Nephron progenitor cell (in vitro differentiated cells): ENCODE data around the gene EDNRA.
A peak's percentile ranks its signal among the peaks of the same experiment; 100 is the strongest.

Experiments
- DNase-seq: peaks from one replicate; pipeline ENCODE4 v3.0.0; 2021
- H3K27ac Mint-ChIP-seq: 2 replicates; pipeline ENCODE4 v1.8.0; 2021; ENCODE audit warnings: mild to moderate bottlenecking, moderate library complexity, mixed read lengths
- H3K27me3 Mint-ChIP-seq: 2 replicates; pipeline ENCODE4 v1.8.0; 2021; ENCODE audit warnings: mild to moderate bottlenecking, low read depth, mixed read lengths; ENCODE audit not compliant: poor library complexity
- H3K36me3 Mint-ChIP-seq: 2 replicates; pipeline ENCODE4 v1.8.0; 2021; ENCODE audit warnings: low read depth, mixed read lengths
- H3K4me1 Mint-ChIP-seq: 2 replicates; pipeline ENCODE4 v1.8.0; 2021; ENCODE audit warnings: mixed read lengths
- H3K4me3 Mint-ChIP-seq: 2 replicates; pipeline ENCODE4 v1.8.0; 2021; ENCODE audit warnings: mild to moderate bottlenecking, moderate library complexity, mixed read lengths
- H3K9me3 Mint-ChIP-seq: 2 replicates; pipeline ENCODE4 v1.8.0; 2021; ENCODE audit warnings: mild to moderate bottlenecking, moderate library complexity, mixed read lengths
- TF ChIP-seq, protein P1 (sequence below): fragments of 200-600 bp; sonication (generic); IDR thresholded peaks from 2 replicates; pipeline ENCODE4 v1.5.0; 2021; ENCODE audit warnings: antibody characterized with exemption

The EDNRA gene

GRCh38 chr4:147491086-147491485 is 10.2 kb downstream of the EDNRA start:
- no peaks in the 10 kb centered on the region for H3K9me3 Mint-ChIP-seq
- H3K4me3 Mint-ChIP-seq, result no peak overlapping the region
- no peak for DNase-seq
- no peak overlapping the region for H3K27ac Mint-ChIP-seq
- TF ChIP-seq, protein P1, sequence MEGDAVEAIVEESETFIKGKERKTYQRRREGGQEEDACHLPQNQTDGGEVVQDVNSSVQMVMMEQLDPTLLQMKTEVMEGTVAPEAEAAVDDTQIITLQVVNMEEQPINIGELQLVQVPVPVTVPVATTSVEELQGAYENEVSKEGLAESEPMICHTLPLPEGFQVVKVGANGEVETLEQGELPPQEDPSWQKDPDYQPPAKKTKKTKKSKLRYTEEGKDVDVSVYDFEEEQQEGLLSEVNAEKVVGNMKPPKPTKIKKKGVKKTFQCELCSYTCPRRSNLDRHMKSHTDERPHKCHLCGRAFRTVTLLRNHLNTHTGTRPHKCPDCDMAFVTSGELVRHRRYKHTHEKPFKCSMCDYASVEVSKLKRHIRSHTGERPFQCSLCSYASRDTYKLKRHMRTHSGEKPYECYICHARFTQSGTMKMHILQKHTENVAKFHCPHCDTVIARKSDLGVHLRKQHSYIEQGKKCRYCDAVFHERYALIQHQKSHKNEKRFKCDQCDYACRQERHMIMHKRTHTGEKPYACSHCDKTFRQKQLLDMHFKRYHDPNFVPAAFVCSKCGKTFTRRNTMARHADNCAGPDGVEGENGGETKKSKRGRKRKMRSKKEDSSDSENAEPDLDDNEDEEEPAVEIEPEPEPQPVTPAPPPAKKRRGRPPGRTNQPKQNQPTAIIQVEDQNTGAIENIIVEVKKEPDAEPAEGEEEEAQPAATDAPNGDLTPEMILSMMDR, result no peak
- peaks cover 7% of the 10 kb centered on the region for H3K27me3 Mint-ChIP-seq
- H3K4me1 Mint-ChIP-seq, result peaks cover 8% of the 10 kb centered on the region
- no peaks in the 10 kb centered on the region for H3K36me3 Mint-ChIP-seq

DNA sequence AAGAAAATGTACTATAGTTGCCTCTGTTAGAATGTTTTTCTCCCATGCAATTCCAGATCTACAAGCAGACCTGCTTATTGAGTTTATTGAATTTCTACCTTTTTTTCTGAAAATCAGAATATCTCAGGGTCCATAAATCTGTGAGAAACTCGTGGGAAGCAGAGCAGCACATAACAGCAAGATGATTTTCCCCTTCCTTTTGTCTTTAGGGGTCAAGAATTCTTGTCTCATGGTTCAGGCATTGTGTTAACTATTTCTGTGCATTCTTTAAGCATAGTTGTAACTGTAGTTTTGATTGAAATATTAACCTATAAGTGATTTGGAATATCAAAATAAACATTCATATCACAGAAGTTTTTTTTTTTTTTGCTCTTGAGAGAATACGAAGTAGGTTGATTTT is 11.4 kb downstream of the EDNRA start:
- TF ChIP-seq, protein P1, result no peak
- peaks cover 8% of the 10 kb centered on the region for H3K4me1 Mint-ChIP-seq
- H3K4me3 Mint-ChIP-seq, result no peak overlapping the region

DNA sequence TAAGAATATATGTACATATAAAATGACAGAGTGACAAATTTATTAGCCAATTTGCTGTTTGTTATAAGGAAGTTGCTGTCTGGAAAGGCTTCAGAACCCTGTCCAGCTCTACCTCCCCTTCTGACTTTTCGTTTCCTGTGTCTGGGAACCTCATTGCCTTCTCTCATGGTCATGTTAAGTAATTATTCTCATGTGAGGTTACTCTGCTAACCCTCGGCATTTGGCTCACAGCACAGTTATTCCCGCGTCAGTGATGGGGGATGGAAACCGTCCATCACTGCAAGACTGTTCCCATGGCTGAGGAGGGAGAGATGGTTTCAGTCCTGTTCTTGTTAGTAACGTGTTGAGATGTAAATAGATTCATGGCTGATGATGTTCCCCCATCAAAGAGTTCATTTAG is 11.9 kb downstream of the EDNRA start:
- no peaks in the 10 kb centered on the region for H3K9me3 Mint-ChIP-seq
- no peaks in the 10 kb centered on the region for H3K36me3 Mint-ChIP-seq
- H3K4me1 Mint-ChIP-seq, result peaks cover 8% of the 10 kb centered on the region
- no peak for DNase-seq
- peaks cover 7% of the 10 kb centered on the region for H3K27me3 Mint-ChIP-seq
- TF ChIP-seq, protein P1, result no peak
- H3K27ac Mint-ChIP-seq, result peak overlapping the region; percentile 78
- no peak overlapping the region for H3K4me3 Mint-ChIP-seq

More for the DNA sequence above, 11.4 kb downstream of the EDNRA start:
- DNase-seq, result no peak
- H3K27me3 Mint-ChIP-seq, result peaks cover 7% of the 10 kb centered on the region
- no peaks in the 10 kb centered on the region for H3K36me3 Mint-ChIP-seq
- no peak overlapping the region for H3K27ac Mint-ChIP-seq
- H3K9me3 Mint-ChIP-seq, result no peaks in the 10 kb centered on the region

DNA sequence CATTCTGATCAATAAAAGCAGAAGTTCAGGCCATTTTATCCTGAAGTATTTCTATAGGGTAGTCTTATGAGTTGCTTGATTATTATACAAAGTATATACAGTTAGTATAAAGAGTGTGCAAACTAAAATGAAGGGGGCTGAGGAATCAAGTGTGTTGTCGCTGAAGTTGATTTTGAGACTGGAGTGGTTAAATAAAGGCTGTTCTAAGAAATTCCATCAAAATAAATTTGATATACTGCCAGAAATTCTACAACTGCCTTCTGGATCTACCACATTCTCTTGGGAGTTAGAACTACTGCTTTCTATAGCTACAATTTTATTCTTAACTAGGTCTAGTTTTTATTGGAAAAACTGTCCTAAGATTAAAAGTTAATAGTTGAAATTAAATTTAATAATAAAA is 12.4 kb downstream of the EDNRA start:
- TF ChIP-seq, protein P1, result no peak
- no peak for DNase-seq
- H3K4me1 Mint-ChIP-seq, result peaks cover 8% of the 10 kb centered on the region
- H3K27me3 Mint-ChIP-seq, result peaks cover 7% of the 10 kb centered on the region
- peak overlapping the region; percentile 86 for H3K27ac Mint-ChIP-seq
- H3K9me3 Mint-ChIP-seq, result no peaks in the 10 kb centered on the region
- no peaks in the 10 kb centered on the region for H3K36me3 Mint-ChIP-seq
- H3K4me3 Mint-ChIP-seq, result no peak overlapping the region

DNA sequence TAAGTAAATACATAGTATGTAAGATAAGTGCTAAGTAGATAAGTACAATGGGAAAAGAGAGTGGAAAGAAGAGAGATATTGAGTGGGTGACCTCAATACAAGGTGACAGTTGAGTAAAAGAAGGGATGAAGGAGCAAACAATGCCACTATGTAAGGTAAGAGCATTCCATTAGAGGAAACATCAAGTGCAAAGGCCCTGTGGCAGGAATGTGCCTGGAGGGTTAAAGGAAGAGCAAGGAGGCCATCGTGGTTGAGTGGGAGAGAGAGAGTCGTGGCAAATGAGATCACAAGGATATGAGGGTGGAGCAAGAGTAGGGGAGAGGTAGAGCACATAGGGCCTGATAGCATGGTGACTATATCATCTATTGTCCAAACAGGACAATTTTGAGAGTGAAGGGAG is 13.4 kb downstream of the EDNRA start:
- no peaks in the 10 kb centered on the region for H3K9me3 Mint-ChIP-seq
- H3K4me1 Mint-ChIP-seq, result peaks cover 8% of the 10 kb centered on the region
- no peaks in the 10 kb centered on the region for H3K36me3 Mint-ChIP-seq
- no peak overlapping the region for H3K4me3 Mint-ChIP-seq
- peaks cover 4% of the 10 kb centered on the region for H3K27me3 Mint-ChIP-seq
- no peak overlapping the region for H3K27ac Mint-ChIP-seq
- DNase-seq, result no peak
- TF ChIP-seq, protein P1, result no peak

GRCh38 chr4:147496500-147496899 is 15.6 kb downstream of the EDNRA start:
- Mint-ChIP-seq H3K36me3 (no peaks in the 10 kb centered on the region), H3K9me3 (no peaks in the 10 kb centered on the region), H3K4me1 (peaks cover 8% of the 10 kb centered on the region), H3K4me3 (no peak overlapping the region), H3K27ac (no peak overlapping the region), H3K27me3 (peaks cover 4% of the 10 kb centered on the region)
- TF ChIP-seq, protein P1, result no peak
- no peak for DNase-seq
